ENCODE data around the gene RIIAD1. TPM values are rescaled to one million over a fixed set of nuclear protein-coding genes. Genes with fewer than 3 reads are reported as not detected.

The RIIAD1 gene
- not detected in 2 replicates for total RNA-seq (2014; rRNA removed)
- percentile 13 among the genes with signal in this experiment for Bru-seq, nascent RNA
- BruChase-seq, experiment 1, labeled RNA remaining after a 6-hour chase = percentile 20 among the genes with signal in this experiment
- percentile 23 among the genes with signal in this experiment for BruChase-seq, experiment 2, labeled RNA remaining after a 2-hour chase
- long read RNA-seq = 0 reads

- Histone ChIP-seq H4K20me1 (ENCODE audit: low read length) (no peaks in the 10 kb centered on the region), H2AFZ (ENCODE audit: low read length) (no peak within 1 kb of the TSS), H3K4me3 (ENCODE audit: low read length) (no peak within 1 kb of the TSS), H3K79me2 (ENCODE audit: low read length) (no peaks in the 10 kb centered on the region), H3F3A (ENCODE audit: low read length, unreplicated experiment) (peaks cover 3% of the 10 kb centered on the region), H3K9me3 (ENCODE audit: low read length) (no peaks in the 10 kb centered on the region), H3K36me3 (ENCODE audit: low read depth, low read length) (no peaks in the 10 kb centered on the region), H3K27me3 (ENCODE audit: low read length) (peaks cover 3% of the 10 kb centered on the region; the same call in 1 of the 2 replicates), H3K27ac (ENCODE audit: low read length) (no peak within 1 kb of the TSS), H3K4me2 (ENCODE audit: low read length) (0 out of 2 replicates have a peak within 1 kb of the TSS, but pooled peaks have one; percentile 11), H3K4me1 (ENCODE audit: insufficient read depth, low read length) (peaks cover 15% of the 10 kb centered on the region), H3K9me2 (replicated peaks; ENCODE audit: low read length) (no peaks in the 10 kb centered on the region), H3K9ac (ENCODE audit: low read length) (no peak within 1 kb of the TSS)
- ChIA-PET POLR2A (ENCODE audit: unreplicated experiment) (no interaction called here), CTCF (no interaction called here)
- TF ChIP-seq EZH2phosphoT487 (IDR thresholded peaks at IDR 0.05; ENCODE audit: borderline replicate concordance, low read length) (no peak), CTCF (conservative IDR thresholded peaks at IDR 0.05; ENCODE audit: low read depth, low read length) (no peak), EZH2 (IDR thresholded peaks at IDR 0.05; ENCODE audit: low read length, unreplicated experiment) (no peak)
- no TSS peak for BruUV-seq (replicated peaks)
- intact Hi-C loops (cut with micrococcal nuclease) = no loop called here
- ATAC-seq (no peak), DNase-seq (no peak)
Observed at GRCh38 chr1:151720974-151721787, at the start of gene RIIAD1. Gene RIIAD1 (plus strand): TSS chr1:151721522. CDS start chr1:151721537, 15 bp downstream.

- no peak for ATAC-seq
- intact Hi-C loops (cut with micrococcal nuclease) = no loop called here
- H3K9me3 ChIP-seq (ENCODE audit: low read length) = no peaks in the 10 kb centered on the region
- CTCF ChIA-PET = no interaction called here
- no peak for DNase-seq
- no TSS peak for BruUV-seq (replicated peaks)
- H3K9ac ChIP-seq (ENCODE audit: low read length) = no peak overlapping the region
- H3K4me2 ChIP-seq (ENCODE audit: low read length) = no peak overlapping the region
- H3K27ac ChIP-seq (ENCODE audit: low read length) = no peak overlapping the region
- no peak for TF ChIP-seq EZH2phosphoT487 (IDR thresholded peaks at IDR 0.05; ENCODE audit: borderline replicate concordance, low read length)
- no peaks in the 10 kb centered on the region for H3K9me2 ChIP-seq (replicated peaks; ENCODE audit: low read length)
- no peak overlapping the region for H3K4me3 ChIP-seq (ENCODE audit: low read length)
- peaks cover 28% of the 10 kb centered on the region for H3K36me3 ChIP-seq (ENCODE audit: low read depth, low read length)
- H3K79me2 ChIP-seq (ENCODE audit: low read length) = no peaks in the 10 kb centered on the region
- no peaks in the 10 kb centered on the region for H4K20me1 ChIP-seq (ENCODE audit: low read length)
- POLR2A ChIA-PET (ENCODE audit: unreplicated experiment) = no interaction called here
- no peaks in the 10 kb centered on the region for H3K27me3 ChIP-seq (ENCODE audit: low read length)
- no peaks in the 10 kb centered on the region for H3F3A ChIP-seq (ENCODE audit: low read length, unreplicated experiment)
- H3K4me1 ChIP-seq (ENCODE audit: insufficient read depth, low read length) = no peaks in the 10 kb centered on the region
- H2AFZ ChIP-seq (ENCODE audit: low read length) = no peak overlapping the region
Observed at GRCh38 chr1:151673407-151673806, 47.9 kb upstream of the RIIAD1 start.

GRCh38 chr1:151680391-151680790 lies 40.9 kb upstream of the RIIAD1 start:
- POLR2A ChIA-PET (ENCODE audit: unreplicated experiment) = interaction anchor here (0.5 to 1.0 kb wide), 6 partner anchors 13 to 399 kb away, joined by 3 to 13 read pairs (median 4); partner anchors contain the start of gene ZNF687
- Histone ChIP-seq H3K4me1 (ENCODE audit: insufficient read depth, low read length) (peaks cover 32% of the 10 kb centered on the region), H3K27me3 (ENCODE audit: low read length) (no peaks in the 10 kb centered on the region), H2AFZ (ENCODE audit: low read length) (peak overlapping the region; percentile 28; the same call in 1 of the 2 replicates), H3K9me3 (ENCODE audit: low read length) (no peaks in the 10 kb centered on the region), H3F3A (ENCODE audit: low read length, unreplicated experiment) (no peaks in the 10 kb centered on the region), H3K27ac (ENCODE audit: low read length) (peak overlapping the region; percentile 84), H3K4me3 (ENCODE audit: low read length) (peak overlapping the region; percentile 36), H3K4me2 (ENCODE audit: low read length) (peak overlapping the region; percentile 78), H4K20me1 (ENCODE audit: low read length) (no peaks in the 10 kb centered on the region), H3K9ac (ENCODE audit: low read length) (peak overlapping the region; percentile 28), H3K36me3 (ENCODE audit: low read depth, low read length) (no peaks in the 10 kb centered on the region), H3K9me2 (replicated peaks; ENCODE audit: low read length) (no peaks in the 10 kb centered on the region), H3K79me2 (ENCODE audit: low read length) (no peaks in the 10 kb centered on the region)
- BruUV-seq (replicated peaks) = TSS peak; percentile 100
- DNase-seq (peak; percentile 55), ATAC-seq (peak; percentile 63)
- intact Hi-C loops (cut with micrococcal nuclease) = loop anchor here (1.0 to 5.0 kb wide), 2 partner anchors 64 to 133 kb away; no protein-coding TSS in a partner anchor
- TF ChIP-seq EZH2phosphoT487 (IDR thresholded peaks at IDR 0.05; ENCODE audit: borderline replicate concordance, low read length) (no peak), CTCF (conservative IDR thresholded peaks at IDR 0.05; ENCODE audit: low read depth, low read length) (no peak), EZH2 (IDR thresholded peaks at IDR 0.05; ENCODE audit: low read length, unreplicated experiment) (no peak)
- CTCF ChIA-PET = interaction anchor here (0.5 to 1.0 kb wide), 6 partner anchors 13 to 581 kb away, joined by 3 to 10 read pairs (median 4); partner anchors contain the start of gene MRPL9

Measured in PC-3 (cell line).